DMS 273 (cell line): ENCODE results near the gene DNLZ.

Source experiments
- DNase-seq: peaks from one replicate; lab custom pipeline; 2025; ENCODE audit not compliant: unreplicated experiment; lab: John Stamatoyannopoulos, UW

The DNLZ gene

DNA sequence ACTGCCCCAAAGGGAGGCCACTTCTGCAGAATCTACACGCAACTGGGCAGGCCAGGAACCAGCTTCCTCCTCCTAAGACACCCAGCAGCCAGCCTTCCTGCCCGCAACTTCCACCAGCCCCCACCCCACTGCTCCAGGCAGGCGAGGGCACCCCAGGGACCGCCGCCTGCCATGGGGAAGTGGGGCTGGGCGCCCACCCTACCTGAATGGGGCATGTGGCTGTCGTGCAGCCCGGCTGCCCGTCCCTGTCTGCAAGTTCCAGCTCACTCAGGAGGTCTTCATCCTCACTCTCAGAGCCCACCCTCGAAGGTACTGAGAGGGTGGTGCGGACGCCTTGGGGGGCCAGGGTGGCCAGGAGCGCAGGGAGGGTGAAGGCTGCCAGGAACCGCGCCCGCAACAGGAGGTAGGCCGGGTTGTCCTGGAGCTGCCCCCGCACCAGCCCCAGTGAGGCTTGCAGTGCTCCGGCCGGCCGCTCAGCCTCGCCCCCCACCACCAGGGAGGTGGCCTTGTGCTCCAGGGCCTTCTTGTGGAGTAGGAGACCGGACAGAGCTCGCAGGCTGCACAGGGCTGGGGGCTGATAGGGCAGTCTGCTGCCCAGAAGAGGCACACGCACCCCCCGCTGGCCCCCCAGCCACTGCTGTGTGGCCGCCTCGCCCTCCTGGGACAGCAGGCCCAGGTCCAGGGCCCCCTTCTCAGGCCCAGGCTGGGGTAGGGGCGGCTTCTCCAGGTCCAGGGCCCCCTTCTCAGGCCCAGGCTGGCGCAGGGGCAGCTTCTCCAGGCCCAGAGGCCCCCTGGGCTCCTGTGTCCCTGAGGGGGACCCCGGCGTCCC lies 14.0 kb upstream of the DNLZ start:
- DNase-seq: no peak

DNA sequence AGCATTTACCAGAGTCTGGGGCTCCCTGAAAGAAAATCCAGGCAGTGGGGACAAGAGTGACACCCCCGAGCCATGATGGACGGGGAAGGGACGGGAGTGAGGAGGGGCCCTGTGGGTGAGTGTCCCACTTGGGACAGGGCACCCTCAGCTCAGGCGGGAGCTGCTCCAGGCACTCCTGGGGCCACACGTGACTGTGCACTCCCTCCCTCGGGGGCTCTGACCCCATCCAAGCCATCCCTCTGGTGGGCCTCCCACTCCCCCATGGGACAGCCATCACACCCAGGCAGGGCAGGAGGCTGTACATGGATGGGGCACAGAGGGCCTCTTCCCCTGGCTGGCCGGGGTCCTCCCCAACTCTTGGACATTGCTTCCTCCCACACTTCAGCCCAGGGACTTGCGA lies 12.9 kb upstream of the DNLZ start:
- no peak for DNase-seq

DNA sequence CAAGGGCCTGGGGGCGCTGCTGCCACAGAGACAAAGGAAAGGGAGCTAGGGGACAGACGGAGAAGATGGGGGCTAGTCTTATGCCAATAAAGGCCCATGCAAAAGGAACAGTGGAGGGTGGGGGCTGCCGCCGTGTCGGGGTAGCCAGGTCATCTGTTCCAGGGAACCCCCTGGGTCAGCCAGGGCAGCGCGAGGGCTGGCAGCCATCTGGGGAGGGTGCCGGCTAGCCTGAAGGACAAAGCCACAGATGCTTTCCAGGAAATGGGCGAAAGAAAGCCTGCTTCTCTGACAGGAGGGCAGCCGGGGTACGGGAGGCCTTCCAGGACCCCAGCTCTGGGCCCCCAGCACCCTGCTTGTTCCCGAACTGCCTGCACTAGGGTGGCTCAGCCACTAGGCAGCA lies 11.6 kb upstream of the DNLZ start:
- DNase-seq: no peak

DNA sequence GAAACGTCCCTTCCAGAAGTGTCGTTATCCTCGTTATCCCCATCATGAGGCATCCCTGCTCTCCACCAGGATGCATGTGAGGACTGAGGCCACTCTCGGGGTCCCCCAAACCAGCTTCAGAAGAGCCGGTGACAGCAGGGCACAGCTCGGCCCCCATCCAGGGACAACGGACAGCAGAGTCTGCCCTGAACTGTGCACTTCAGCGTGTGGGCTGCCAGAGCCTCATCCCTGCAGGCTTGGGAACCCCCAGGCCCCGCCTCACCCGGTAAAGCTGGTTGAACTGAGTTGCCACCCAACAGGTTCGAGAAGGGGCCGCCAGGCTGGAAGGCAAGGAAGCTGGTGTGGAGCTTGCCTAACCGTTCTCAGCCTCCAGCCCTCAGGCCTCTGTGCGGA lies 10.6 kb upstream of the DNLZ start:
- DNase-seq: no peak

DNA sequence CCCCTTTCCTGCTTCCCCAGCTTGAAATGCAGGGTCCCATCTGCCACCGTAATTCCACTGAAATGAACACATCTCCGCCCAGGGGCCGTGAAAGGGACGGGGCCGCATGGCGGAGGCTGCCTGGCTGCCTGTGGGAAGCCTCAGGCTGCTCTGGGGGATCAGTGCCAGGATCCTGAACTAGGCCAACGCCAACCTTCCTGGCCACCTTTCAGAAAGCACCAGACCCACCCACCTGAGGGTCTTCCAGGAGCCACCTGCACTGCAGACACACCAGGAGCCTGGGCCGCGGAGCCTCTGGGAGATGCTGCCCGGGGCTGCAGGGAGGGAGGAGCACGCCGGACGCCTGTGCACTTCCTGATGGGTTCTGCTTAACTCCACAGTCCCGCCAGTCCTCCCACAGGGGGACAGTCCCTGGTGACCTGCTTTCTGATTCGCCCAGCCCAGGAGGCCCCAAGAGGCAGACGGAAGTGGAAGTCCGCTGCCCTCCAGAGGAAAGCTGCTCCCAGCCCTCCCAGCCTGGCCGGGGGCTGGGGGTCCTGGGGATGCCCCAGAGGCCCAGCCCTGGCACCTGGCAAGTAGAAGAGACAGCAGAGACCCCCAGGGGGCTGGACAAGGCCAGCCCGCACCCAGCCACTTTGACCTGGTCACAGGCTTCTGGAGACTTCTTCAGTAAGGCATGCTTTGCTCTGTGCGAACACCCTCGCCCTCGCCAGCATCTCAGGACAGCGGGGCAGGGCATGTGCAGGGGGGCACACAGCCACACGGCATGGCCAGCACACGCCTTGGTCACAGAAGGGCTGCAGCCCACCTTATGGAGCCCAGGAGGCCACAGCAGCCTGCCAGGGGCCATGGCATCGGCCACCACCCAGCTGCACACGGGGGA lies 10.0 kb upstream of the DNLZ start, which contains the start of gene CARD9:
Gene CARD9 (minus strand): TSS at position 370 of the 883 bp plus-strand sequence. CDS start 1,591 bp downstream, outside the sequence.
- peak; percentile 90 for DNase-seq

DNA sequence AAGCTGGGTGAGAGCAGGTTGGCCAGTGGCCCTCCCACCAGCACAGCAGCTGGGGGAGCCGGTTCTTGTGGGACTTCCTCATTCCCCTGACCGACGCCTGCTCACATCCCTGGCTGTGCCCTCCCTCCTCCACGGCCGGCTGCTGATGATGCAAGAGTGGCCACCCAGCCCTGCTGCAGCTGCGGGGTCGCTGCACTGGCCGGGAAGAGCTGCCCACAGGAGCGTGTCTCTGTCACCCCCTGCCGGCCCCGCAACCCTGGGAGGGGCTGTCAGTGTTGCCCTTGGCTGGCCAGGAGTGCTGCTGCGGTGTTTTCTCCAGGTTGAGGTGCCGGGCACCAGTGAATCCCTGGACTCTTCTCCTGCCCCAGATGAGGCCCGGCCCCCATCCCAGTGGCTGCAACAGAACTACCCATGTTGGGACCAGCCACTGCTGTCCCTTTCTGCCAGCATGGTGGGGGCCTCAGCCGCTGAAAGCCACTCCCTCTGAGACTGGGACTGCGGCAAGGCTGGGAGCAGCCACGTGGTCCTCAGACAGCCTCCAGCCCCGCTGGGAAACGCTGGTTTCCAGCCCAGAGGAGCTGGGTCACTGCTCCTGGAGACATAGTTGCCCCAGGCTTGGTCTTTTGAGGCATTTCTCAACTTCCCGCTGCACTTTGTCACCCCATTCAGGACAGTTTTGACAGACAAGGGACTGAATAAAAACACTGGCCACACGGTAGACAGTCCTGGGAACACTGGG lies 9.2 kb upstream of the DNLZ start:
- peak; percentile 85 for DNase-seq

DNA sequence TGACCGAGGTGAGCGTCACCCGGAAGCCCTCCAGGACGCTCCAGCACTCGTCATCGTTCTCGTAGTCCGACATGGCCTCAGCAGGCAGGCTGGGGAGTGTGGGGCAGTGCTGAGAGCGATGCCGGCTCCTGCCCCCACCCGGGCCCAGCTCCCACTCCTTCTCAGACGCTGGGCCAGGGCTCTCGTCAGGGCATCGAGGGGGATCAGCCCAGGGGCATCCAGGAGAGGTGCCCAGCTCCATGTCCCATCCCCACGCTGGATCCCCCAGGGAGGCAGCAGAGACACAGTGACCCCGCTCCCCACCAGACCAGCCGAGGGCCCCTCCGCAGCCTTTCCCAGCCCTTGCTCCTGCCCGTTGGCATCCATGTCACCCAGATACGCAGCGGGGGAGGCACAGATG lies 8.5 kb upstream of the DNLZ start:
- DNase-seq: no peak

DNA sequence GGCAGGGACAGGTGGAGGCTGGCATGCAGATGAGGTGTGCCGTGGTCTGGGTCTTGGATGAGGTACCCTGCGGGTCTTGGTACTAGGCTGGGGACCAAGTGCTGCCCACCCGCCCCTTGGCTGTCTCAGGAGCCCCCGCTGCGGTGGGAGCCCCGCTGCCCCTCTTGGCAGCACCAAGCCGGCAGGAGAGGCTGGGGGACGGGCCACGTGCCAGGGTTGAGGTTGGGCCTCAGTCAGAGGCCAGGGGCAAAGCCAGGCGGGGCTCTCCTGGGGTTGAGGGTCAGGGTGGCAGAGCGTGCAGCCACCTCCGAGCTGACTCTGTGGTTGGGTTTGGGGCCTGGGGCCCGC lies 8.0 kb upstream of the DNLZ start:
- DNase-seq: no peak

DNA sequence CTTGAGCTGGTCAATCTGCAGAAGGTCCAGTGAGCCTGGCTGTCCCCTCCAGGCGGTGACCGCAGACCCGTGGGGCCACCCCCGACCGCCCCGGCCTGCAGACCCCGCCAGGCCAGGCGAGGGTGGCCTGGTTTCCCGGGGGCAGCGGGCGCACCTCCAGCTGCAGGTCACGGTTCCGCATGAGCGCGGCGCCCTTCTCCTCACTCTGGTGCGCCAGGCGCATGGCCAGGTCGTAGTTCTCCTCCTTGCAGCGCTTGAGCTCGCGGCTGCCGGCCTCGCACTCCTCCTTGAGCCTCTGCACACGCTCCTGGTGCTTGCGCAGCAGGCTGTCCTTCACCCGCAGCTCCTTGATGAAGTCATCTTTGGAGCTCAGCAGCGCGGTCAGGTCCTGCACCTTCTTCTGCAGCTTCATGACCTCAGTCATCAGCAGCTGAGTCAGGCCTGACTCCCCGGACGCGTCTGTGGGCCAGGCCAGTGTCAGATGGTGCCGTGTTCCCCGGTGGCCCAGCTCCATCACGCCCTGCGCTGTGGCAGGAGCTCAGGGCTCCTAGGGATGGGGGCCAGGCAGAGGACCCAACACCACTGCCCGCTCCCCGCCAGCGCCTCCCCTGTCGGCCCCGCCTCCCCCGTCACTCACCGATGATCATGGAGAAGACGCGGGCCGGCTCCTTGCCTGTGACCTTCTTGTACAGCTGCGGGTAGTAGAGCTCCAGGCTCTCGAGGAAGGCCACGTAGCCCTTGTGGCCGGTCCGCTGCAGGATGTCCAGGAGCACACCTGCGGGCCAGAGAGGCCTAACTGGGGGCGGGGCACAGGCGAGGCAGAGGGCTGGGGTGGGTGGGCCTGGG lies 7.4 kb upstream of the DNLZ start:
- DNase-seq: no peak

DNA sequence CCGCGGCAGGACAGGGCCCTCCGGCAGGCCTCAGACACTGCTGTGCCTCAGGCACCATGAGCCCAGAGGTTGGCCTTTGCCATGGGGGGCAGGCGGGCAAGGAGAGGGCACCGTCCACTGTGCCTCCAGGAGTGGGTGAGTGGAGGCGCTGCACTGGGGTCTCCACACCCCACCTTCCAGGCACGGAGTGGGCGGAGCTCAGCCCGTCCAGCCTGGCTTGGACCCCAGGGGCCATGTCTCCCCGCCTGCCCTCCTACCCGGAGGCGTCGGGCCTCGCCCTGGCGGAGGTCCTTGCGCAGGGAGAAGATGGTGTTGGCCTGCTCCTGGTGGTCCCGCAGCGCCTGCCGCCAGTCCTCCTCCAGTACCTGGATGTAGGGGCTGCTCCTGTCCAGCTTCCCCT lies 6.5 kb upstream of the DNLZ start:
- DNase-seq: no peak

DNA sequence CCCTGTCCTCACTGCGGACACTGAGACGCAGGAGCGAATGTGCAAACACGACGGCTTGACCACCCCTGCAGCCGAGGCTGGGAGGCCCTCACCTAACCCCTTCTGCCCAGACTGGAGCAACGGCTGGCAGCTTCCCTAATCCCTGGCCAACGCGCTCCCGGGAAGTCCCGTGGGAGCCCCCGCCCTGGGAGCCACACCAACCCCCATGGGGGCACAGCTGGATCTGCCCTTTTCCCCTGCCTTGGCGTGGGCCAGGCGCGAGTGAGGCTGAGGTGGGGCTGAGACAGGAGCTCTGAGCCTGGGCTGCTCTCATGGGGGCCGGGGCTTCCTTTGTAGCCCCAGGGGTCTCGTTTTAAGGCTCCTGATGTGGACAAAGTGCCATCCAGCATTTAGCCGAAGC lies 4.6 kb upstream of the DNLZ start:
- no peak for DNase-seq

DNA sequence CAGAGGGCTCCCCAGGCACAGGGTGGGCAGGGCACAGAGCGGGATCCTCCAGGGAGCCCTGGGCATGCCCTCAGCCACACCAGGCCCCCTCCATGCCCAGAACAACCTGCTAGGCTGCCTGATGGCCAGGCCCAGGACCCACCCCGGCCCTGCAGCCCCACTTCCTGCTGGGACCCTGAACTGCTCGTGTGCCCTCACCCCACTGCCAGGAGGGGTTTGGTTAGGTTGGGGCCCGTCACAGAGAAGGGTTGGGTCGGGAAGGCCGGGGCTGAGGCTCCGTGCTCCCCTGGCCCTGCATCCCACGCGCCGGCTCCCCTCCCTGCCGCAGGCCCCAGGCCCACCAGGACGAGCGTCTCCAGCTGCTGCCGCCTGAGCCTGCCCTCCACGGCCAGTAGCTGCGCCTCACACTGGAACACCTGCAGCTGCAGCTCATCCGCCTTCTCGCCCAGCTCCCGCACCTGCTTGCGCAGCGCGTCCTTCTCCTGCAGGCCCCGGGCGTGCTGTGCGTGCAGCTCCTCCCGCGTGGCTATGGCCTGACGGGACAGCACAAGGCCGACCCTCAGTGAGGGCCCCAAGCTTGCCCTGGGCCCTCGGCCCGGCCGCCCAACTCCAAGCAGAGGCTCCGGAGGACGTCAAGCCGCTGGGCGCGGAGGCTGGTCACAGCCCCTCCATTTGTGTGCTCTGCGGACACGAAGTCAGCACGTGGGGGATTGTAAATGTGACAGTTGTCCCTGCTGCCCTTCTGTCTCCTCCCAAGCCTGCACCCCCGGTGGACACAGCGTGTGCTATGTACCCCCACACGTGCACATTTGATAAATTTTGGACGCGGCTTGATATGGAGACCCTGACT lies 4.0 kb upstream of the DNLZ start:
- no peak for DNase-seq

DNA sequence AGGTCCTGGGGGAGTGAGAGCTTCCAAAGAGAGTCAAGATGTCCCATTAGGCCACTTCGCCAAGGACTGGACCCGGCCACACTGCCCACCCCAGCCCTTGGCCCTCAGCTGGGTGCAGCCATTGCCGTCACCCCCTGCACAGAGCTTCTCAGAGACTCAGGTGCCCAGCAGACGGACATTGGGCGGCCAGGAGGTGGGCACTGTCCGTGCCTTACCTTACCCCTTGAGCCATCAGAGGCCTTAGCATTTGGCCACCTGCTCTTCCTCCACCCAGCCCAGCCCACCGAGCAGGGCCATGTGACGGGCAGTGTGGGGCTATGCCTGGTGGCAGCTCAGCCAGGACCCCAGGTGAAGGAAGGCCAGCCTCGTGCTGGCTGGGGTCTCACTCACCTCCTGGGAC lies 3.3 kb upstream of the DNLZ start:
- no peak for DNase-seq

DNA sequence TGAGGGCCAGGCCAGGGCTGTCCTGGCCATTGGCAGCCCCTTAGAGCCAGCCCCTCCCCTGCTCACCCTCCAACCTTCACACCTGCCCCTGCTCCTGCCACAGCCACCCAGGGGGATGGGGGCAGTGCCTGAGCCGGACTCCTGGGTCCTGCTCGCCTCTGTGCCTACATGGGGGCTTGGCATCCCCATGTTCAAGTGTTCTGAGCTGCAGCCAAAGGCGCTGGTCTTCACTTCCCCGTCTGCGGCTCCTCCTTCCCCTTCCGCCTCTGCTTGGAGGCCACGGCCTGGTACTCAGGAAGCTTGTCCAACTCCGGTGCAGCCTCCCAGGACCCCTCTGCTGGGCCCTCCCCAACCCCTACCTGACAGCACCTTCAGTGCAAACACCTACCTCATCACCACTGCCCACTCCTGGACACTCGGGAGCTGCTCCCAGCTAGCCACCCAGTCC lies 2.3 kb upstream of the DNLZ start:
- no peak for DNase-seq

DNA sequence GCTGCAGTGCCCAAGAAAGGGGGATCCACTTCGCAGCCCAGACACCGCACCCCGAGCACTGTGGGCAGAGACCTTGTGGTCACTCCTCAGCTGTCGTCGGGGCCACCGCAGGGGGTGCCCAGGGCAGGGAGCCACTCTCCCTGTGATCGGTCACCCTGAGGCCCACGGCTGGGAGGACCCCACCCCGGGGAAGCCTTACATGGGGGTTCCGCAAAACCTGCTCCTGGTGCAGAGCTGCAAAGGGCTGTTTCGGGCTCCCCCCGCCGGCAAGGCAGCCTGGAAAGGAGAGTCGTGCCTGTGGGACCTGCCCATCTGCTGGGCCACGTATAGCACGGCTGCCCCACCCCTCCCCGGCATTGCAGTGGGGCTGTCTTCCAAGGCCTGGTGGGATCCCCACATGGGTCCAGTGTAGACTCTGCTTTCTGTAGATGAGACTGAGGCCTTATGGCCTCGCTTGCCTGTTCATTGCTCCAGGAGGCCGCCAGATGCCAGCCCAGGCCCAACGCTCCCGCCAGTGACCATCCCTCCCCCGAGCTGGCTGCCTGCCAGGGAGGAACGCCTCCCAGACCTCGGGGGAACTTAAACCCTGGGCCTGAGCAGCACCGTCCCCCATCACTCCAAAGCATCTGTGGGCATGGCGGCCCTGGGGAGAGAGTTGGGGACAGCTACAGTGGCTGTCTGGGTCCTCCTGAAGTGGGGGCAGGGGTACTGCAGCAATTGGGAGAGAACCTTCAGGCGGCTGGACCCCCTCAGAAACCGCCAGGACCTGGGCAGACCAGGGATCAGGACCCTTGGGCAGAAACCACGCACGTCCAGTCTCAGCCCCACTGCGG lies 1.6 kb upstream of the DNLZ start:
- DNase-seq: peak; percentile 94

DNA sequence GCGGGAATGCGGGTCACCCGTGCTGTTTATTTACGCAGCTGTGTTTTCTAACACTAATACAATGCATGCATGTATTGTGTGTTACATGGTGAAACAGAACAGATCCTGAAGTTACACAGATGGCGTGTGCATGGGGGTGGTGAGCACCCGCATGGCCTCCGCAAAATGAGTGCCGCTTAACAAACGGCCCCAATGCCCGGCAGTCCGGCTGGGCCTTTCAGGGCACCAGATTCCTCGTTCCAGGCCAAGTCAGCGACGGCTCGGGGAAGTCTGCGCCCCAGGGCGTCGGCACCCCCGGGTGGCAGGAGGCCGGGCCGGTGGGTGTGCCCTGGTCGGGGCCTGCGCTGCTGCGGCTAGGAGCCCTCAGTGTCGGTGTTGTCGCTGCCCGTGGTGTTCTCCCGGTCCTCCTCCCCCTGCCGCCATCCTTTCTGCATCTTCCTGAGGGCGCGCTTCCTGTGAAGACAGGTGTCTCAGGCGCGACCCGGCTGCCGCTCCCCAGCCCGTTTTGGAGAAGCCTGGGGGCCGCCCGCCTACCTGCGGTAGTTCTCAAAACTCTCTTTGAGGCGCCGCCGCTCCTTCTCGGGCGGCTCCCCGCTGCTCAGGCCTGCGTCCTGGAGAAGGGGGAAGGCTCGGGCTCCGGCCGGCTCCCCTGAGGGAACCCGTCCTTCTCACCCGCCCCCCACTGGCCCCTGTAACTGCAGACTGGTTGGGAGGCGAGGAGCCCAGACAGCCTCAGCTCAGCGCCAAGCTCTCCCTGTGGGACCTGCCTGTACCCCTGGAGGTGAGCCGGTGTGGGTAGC lies 605 bp upstream of the DNLZ start:
- no peak for DNase-seq

DNA sequence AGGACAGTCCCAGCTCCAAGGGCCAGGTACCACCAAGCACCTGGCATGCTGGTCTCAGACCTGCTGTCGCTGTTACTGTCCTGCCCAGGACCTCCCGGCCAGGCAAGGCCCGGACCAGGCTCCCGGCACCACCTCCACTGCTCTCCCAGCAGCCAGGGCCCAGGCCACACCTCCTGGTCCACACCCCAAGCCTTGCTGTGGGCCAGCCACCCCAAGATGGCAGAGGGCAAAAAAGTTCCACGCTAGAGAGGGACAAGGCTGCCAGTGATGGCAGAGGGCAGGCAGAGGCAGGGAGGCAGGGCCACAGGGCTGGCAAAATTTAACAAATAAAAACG lies 1.1 kb downstream of the DNLZ start:
- no peak for DNase-seq
